ENCODE measurements around the gene LCN2.

Gene LCN2

DNA sequence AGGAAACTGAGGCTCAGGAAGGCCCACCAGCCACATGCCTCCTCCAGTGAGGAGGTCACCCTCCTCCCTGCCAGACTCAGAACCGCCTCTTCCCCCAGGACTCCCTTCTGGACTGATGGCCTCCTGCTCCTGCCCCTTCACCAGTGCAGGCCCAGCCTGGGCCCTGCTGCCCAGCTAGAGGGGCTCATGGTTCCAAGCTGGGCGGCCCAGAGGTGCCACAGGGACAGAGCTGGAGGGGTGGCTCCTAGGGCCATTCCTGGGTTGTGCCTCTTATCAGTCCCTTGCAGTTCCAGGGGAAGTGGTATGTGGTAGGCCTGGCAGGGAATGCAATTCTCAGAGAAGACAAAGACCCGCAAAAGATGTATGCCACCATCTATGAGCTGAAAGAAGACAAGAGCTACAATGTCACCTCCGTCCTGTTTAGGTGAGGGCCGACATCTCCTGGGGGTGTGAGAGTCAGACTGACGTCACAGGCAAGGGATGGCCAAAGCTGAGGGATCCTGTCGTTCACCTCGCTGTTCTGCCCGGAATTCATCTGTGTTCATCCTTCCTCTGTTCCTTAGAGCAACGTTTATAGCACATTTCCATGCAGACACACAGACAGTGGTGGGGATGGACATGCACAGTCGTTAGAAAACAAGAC, 819 bp downstream of the LCN2 start:
- DNase-seq (ENCODE audit: low read depth in 2 of 2, low spot score in 1 of 2) = no peak

GRCh38 chr9:128150594-128151308, 1.5 kb downstream of the LCN2 start:
- no peak for DNase-seq (ENCODE audit: low read depth in 2 of 2, low spot score in 1 of 2)

GRCh38 chr9:128151309-128152132, 2.3 kb downstream of the LCN2 start:
- DNase-seq (ENCODE audit: low read depth in 2 of 2, low spot score in 1 of 2) = no peak

GRCh38 chr9:128152133-128153059, 3.1 kb downstream of the LCN2 start:
- DNase-seq (ENCODE audit: low read depth in 2 of 2, low spot score in 1 of 2) = no peak

- DNase-seq (ENCODE audit: low read depth in 2 of 2, low spot score in 1 of 2) = no peak
These were observed 4.0 kb downstream of the LCN2 start for GRCh38 chr9:128153060-128153946.

GRCh38 chr9:128153947-128154695, 4.9 kb downstream of the LCN2 start:
- DNase-seq (ENCODE audit: low read depth in 2 of 2, low spot score in 1 of 2) = no peak

DNA sequence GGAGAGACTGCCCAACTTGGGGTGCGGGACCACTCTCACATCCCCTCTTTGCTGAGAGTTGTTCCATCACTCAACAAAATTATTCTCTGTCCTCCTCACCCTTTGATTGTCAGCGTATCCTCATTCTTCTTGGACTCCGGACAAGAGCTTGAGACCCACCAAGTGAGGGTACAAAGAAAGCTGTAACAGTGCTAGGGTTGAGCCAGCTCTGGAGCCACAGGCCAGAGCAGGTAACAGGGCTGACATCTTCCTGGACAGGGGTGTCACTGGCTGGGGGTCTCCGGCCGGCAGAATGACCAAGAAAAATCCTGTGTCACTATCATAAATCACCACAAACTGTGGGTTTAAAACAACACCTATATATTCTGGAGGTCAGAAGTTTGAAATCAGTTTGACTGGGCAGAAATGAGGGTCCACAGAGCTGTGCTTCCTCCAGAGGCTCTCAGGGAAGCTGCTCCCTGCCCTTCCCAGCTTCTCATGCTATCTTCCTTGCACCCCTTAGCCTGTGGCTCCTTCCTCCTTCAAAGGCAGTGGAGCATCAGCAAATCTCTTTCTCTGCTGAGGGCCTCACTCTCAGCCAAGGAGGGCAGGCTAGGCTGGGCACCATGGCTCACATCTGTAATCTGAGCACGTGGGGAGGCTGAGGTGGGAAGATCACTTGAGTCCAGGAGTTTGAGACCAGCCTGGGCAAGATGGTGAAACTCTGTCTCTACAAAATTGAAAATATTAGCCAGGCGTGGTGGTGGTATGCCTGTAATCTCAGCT, 6.7 kb downstream of the LCN2 start:
- no peak for DNase-seq (ENCODE audit: low read depth in 2 of 2, low spot score in 1 of 2)

DNA sequence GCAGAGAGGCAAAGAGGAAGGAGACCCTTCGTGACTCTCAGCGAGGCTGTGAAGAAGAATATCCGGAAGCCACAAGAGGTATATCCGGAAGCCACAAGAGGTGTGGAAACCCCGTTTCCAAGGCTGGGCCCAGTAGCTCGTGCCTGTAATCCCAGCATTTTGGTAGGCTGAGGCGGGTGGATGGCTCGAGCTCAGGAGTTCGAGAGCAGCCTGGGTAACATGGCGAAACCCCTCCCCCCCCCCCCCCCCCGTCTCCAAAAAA, 10.2 kb downstream of the LCN2 start:
- DNase-seq (ENCODE audit: low read depth in 2 of 2, low spot score in 1 of 2) = peak in 1 of 2 donors; percentile 9

DNA sequence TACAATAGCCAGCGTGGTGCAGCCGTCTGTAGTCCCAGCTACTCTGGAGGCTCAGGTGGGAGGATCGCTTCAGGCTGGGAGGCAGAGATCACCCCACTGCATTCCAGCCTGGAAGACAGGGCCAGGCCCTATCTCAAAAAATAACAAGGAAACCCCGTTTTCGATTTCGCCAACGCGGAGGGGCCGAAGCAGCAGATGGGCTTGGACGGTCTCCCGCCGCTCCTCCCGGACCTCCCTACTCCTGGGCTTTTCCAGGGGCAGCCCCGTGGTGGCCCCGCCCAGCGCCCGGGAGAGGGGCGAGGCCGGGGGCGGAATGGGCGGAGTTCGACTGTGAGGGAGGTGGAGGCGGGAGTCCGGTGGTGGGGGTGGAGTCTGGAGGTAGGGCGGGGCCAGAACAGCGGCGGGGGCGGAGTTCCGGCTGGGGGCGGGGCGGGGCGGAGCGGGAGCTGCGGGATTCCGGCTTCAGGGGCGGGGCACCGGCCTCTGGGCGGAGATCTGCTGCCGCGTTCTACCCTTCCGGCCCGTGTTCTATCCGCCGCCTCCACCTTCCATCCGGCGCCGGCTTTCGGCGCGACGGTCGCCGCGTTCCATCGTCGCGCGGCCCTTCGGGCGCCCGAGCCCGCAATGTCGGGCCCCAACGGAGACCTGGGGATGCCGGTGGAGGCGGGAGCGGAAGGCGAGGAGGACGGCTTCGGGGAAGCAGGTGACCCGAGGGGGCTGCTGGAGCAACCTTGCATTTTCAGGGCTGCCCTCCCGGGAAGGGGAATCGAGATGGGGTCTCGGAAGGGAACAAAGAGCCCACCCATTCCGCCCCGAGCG, 10.7 kb downstream of the LCN2 start, which contains the start of gene BBLN:
Gene BBLN, plus strand, starts transcription at position 482 of the 819 bp plus-strand sequence. Its CDS starts 143 bp downstream, at position 625.
- peak; percentile 80 to 84 for DNase-seq (ENCODE audit: low read depth in 2 of 2, low spot score in 1 of 2)

GRCh38 chr9:128160603-128160987, 11.3 kb downstream of the LCN2 start:
- peak; percentile 25 to 56 for DNase-seq (ENCODE audit: low read depth in 2 of 2, low spot score in 1 of 2)

DNA sequence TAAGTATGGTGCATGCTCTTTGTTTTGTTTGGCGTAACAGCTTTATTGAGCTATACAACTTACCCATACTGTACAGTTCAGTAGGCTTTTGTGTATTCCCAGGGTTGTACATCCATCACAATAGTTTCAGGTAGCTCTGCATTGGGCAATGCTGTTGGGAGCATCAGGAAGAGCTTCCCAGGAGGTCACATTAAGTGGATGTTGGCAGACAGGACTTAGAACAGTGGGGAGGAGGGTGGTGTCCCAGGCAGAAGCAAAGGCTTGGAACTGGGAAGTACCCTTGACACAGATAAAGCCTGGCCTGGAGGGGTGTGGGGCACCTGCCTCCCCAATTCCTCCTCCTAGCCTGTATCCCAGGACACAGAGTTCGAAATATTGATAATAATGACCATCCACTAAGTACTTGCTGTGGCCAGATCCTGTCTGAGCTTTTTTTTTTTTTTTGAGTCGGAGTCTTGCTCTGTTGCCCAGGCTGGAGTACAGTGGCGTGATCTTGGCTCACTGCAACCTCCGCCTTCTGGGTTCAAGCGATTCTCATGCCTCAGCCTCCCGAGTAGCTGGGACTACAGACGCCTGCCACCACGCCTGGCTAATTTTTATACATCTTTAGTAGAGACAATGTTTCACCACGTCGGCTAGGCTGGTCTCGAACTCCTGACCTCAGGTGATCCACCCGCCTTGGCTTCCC, 12.1 kb downstream of the LCN2 start:
- no peak for DNase-seq (ENCODE audit: low read depth in 2 of 2, low spot score in 1 of 2)

GRCh38 chr9:128162215-128163026, 13.2 kb downstream of the LCN2 start:
- DNase-seq (ENCODE audit: low read depth in 2 of 2, low spot score in 1 of 2) = no peak

DNA sequence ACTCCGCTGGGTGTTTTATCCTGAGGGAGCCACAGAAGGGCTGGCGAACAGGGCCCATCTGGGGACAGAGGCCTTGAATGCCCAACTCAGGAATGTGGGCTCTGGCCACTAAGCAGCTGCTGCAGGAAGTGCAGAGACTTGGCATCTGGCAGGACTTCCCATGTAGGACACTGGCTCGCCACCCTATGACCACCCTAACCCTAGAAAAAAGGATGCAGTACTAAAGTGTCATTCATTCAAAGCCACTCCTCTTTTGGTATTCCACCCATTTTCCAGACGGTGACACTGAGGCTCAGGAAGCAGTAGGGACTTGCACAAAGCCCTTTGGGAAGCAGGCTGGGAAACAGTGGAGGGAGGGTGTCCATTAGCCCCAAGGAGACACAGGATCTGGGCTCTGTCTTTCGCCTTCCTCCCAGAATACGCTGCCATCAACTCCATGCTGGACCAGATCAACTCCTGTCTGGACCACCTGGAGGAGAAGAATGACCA, 13.8 kb downstream of the LCN2 start:
- no peak for DNase-seq (ENCODE audit: low read depth in 2 of 2, low spot score in 1 of 2)

DNA sequence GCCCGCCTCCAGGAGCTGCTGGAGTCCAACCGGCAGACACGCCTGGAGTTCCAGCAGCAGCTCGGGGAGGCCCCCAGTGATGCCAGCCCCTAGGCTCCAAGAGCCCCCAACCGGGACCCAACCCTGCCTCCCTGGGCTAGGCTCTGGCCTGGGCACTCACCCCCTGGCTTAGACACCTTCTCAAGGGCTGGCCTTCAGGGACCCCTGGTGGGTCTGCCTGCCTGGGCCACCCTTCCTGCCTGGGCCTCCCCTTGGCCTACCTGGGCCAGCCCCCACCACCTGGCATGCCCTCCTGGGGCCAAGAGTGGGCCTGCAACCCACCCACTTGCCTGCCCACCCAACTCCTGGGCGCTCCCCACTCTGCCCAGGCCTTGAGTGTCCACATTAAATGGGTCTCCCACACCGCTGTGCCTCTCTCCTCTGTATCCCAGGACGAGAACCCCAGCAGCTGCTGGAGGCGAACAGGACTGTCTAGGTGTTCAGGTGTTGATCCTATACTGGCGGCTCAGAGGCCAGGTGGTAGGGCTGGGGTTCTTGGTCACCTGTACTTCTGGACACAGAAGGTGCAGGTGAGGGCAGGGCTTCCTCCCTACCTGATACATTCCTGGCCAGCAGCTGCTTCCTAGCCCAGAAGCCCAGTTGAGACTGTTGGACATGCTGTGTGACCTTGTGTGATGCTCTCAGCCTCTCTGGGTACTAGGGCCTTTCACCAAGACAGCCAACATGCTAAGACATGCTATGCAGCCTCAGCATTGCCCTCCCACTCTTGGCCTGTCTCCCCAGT, 14.5 kb downstream of the LCN2 start:
- no peak for DNase-seq (ENCODE audit: low read depth in 2 of 2, low spot score in 1 of 2)

GRCh38 chr9:128164307-128164885, 15.1 kb downstream of the LCN2 start:
- DNase-seq (ENCODE audit: low read depth in 2 of 2, low spot score in 1 of 2) = no peak
